ENCODE measurements around the gene PTPN1. TPM values are rescaled to one million over a fixed set of nuclear protein-coding genes. Genes with fewer than 3 reads are reported as not detected.

PTPN1 gene
- total RNA-seq, 3 donors from 2014 or later: 72.0 to 87.9 (median 72.3) TPM

- H3K36me3 Mint-ChIP-seq (ENCODE audit: insufficient read depth): no peaks in the 10 kb centered on the region
Measured at GRCh38 chr20:50627747-50628146, 117.6 kb downstream of the PTPN1 start.

GRCh38 chr20:50628332-50628731 lies 118.1 kb downstream of the PTPN1 start:
- DNase-seq: no peak
- ATAC-seq: no peak
- H3K4me3 Mint-ChIP-seq: no peak overlapping the region
- H3K36me3 Mint-ChIP-seq (ENCODE audit: insufficient read depth): no peaks in the 10 kb centered on the region
- no peaks in the 10 kb centered on the region for H3K4me1 Mint-ChIP-seq (ENCODE audit: low read depth)
- H3K27me3 Mint-ChIP-seq (ENCODE audit: low read depth): peaks cover 4% of the 10 kb centered on the region
- no peaks in the 10 kb centered on the region for H3K9me3 Mint-ChIP-seq

More at GRCh38 chr20:50627747-50628146, 117.6 kb downstream of the PTPN1 start:
- no peak for DNase-seq
- Mint-ChIP-seq H3K4me3 (no peak overlapping the region), H3K9me3 (no peaks in the 10 kb centered on the region), H3K4me1 (ENCODE audit: low read depth) (no peaks in the 10 kb centered on the region), H3K27me3 (ENCODE audit: low read depth) (peaks cover 3% of the 10 kb centered on the region)
- no peak for ATAC-seq

- no peaks in the 10 kb centered on the region for H3K36me3 Mint-ChIP-seq (ENCODE audit: insufficient read depth)
- H3K4me3 Mint-ChIP-seq: no peak overlapping the region
Measured at GRCh38 chr20:50628853-50629669, 118.9 kb downstream of the PTPN1 start.

GRCh38 chr20:50629670-50630045 lies 119.5 kb downstream of the PTPN1 start:
- ATAC-seq (no peak), DNase-seq (no peak)
- H3K4me1 Mint-ChIP-seq (ENCODE audit: low read depth): no peaks in the 10 kb centered on the region
- H3K27me3 Mint-ChIP-seq (ENCODE audit: low read depth): peaks cover 5% of the 10 kb centered on the region
- H3K4me3 Mint-ChIP-seq: no peak overlapping the region
- no peaks in the 10 kb centered on the region for H3K9me3 Mint-ChIP-seq
- no peaks in the 10 kb centered on the region for H3K36me3 Mint-ChIP-seq (ENCODE audit: insufficient read depth)

More at GRCh38 chr20:50628853-50629669, 118.9 kb downstream of the PTPN1 start:
- peaks cover 5% of the 10 kb centered on the region for H3K27me3 Mint-ChIP-seq (ENCODE audit: low read depth)
- no peaks in the 10 kb centered on the region for H3K9me3 Mint-ChIP-seq
- ATAC-seq (no peak), DNase-seq (no peak)
- H3K4me1 Mint-ChIP-seq (ENCODE audit: low read depth): no peaks in the 10 kb centered on the region

GRCh38 chr20:50630578-50631263 lies 120.5 kb downstream of the PTPN1 start:
- Mint-ChIP-seq H3K27me3 (ENCODE audit: low read depth) (peaks cover 2% of the 10 kb centered on the region), H3K4me1 (ENCODE audit: low read depth) (no peaks in the 10 kb centered on the region)

GRCh38 chr20:50632236-50632635 lies 122.1 kb downstream of the PTPN1 start:
- Mint-ChIP-seq H3K4me1 (ENCODE audit: low read depth) (no peaks in the 10 kb centered on the region), H3K27me3 (ENCODE audit: low read depth) (peaks cover 2% of the 10 kb centered on the region), H3K4me3 (no peak overlapping the region), H3K9me3 (no peaks in the 10 kb centered on the region), H3K36me3 (ENCODE audit: insufficient read depth) (no peaks in the 10 kb centered on the region)
- no peak for DNase-seq
- ATAC-seq: no peak

More at GRCh38 chr20:50630578-50631263, 120.5 kb downstream of the PTPN1 start:
- ATAC-seq: no peak
- H3K4me3 Mint-ChIP-seq: no peak overlapping the region
- H3K9me3 Mint-ChIP-seq: no peaks in the 10 kb centered on the region
- H3K36me3 Mint-ChIP-seq (ENCODE audit: insufficient read depth): no peaks in the 10 kb centered on the region
- DNase-seq: no peak

- Mint-ChIP-seq H3K4me3 (no peak overlapping the region), H3K27me3 (ENCODE audit: low read depth) (peaks cover 2% of the 10 kb centered on the region), H3K36me3 (ENCODE audit: insufficient read depth) (no peaks in the 10 kb centered on the region), H3K9me3 (no peaks in the 10 kb centered on the region), H3K4me1 (ENCODE audit: low read depth) (no peaks in the 10 kb centered on the region)
- no peak for ATAC-seq
- no peak for DNase-seq
Measured at GRCh38 chr20:50632701-50633100, 122.5 kb downstream of the PTPN1 start.

- H3K36me3 Mint-ChIP-seq (ENCODE audit: insufficient read depth): no peaks in the 10 kb centered on the region
- H3K27me3 Mint-ChIP-seq (ENCODE audit: low read depth): peaks cover 2% of the 10 kb centered on the region
- ATAC-seq (no peak), DNase-seq (no peak)
- no peaks in the 10 kb centered on the region for H3K4me1 Mint-ChIP-seq (ENCODE audit: low read depth)
- no peak overlapping the region for H3K4me3 Mint-ChIP-seq
- H3K9me3 Mint-ChIP-seq: no peaks in the 10 kb centered on the region
Measured at GRCh38 chr20:50633361-50633760, 123.2 kb downstream of the PTPN1 start.

GRCh38 chr20:50634191-50634590 lies 124.0 kb downstream of the PTPN1 start:
- no peak for DNase-seq
- no peak overlapping the region for H3K4me3 Mint-ChIP-seq
- no peaks in the 10 kb centered on the region for H3K9me3 Mint-ChIP-seq
- ATAC-seq: no peak
- no peaks in the 10 kb centered on the region for H3K4me1 Mint-ChIP-seq (ENCODE audit: low read depth)
- H3K36me3 Mint-ChIP-seq (ENCODE audit: insufficient read depth): no peaks in the 10 kb centered on the region
- H3K27me3 Mint-ChIP-seq (ENCODE audit: low read depth): peaks cover 2% of the 10 kb centered on the region

Other genes starting within 250 kb of the PTPN1 start
- under 1 TPM; 0.21 to 0.71 (median 0.63) TPM for gene RIPOR3, start 181.2 kb downstream of the PTPN1 start, total RNA-seq
- 1 to 10 TPM; 6.8 to 9.4 (median 8.4) TPM for gene PARD6B, start 221.2 kb downstream of the PTPN1 start, total RNA-seq

Measured in activated T-cell treated with anti-CD3 and anti-CD28 coated beads, Interleukin-2, amount 50 U/mL, for 4 hours (primary cell).